Activated CD4-positive, alpha-beta T cell treated with anti-CD3 and anti-CD28 coated beads for 36 hours (primary cell): Measurements from ENCODE around the gene DAP. TPM values are rescaled to one million over a fixed set of nuclear protein-coding genes. Genes with fewer than 3 reads are reported as not detected.
A peak's percentile ranks its signal among the peaks of the same experiment; 100 is the strongest.

ENCODE experiments used
- ATAC-seq: fragments of 200-7000 bp; cut with Tn5 transposase; one replicate; pipeline ENCODE4 v1.10.0; 2021; ENCODE audit warnings: mild to moderate bottlenecking, moderate library complexity
- CTCF ChIA-PET: fragments of 350-600 bp; sonication (Branson Sonifier 250); formaldehyde crosslinking; loops from one replicate; lab custom pipeline; 2021; ENCODE audit warnings: antibody characterized with exemption; lab: Charles Lee
- POLR2A ChIA-PET: fragments of 350-600 bp; sonication (Branson Sonifier 250); formaldehyde crosslinking; loops from one replicate; lab custom pipeline; 2021; ENCODE audit warnings: antibody characterized with exemption, inconsistent platforms; lab: Charles Lee
- DNase-seq: peaks from one replicate; pipeline ENCODE4 v3.0.0-alpha.2; 2020
- H3K27ac Mint-ChIP-seq: one replicate; pipeline ENCODE4 v1.8.0; 2021; ENCODE audit warnings: mixed read lengths
- H3K27me3 Mint-ChIP-seq: one replicate; pipeline ENCODE4 v1.8.0; 2021; ENCODE audit warnings: mixed read lengths
- H3K36me3 Mint-ChIP-seq: one replicate; pipeline ENCODE4 v1.8.0; 2021; ENCODE audit warnings: low read depth, mixed read lengths
- H3K4me1 Mint-ChIP-seq: one replicate; pipeline ENCODE4 v1.8.0; 2021; ENCODE audit warnings: mixed read lengths
- H3K4me3 Mint-ChIP-seq: one replicate; pipeline ENCODE4 v1.8.0; 2021; ENCODE audit warnings: mild to moderate bottlenecking, moderate library complexity, mixed read lengths
- H3K9me3 Mint-ChIP-seq: one replicate; pipeline ENCODE4 v1.8.0; 2021; ENCODE audit warnings: low read depth, mixed read lengths
- intact Hi-C, 2 experiments: fragments of 100-400 bp; cut with DNase I in 1 of 2; cut with micrococcal nuclease in 1 of 2; formaldehyde crosslinking; loops; one replicate each; pipeline versions ENCODE4 v1.14.2 to v1.15.1; 2022 to 2024; cut with DNase I, micrococcal nuclease
- total RNA-seq, 2 experiments: library from RNA; stranded (reverse); gene quantifications; one replicate each; pipeline ENCODE4 v1.2.3, GENCODE V29; 2021

Gene DAP
- total RNA-seq, 2 experiments from 2014 or later: 41.4 to 44.0 TPM

DNA sequence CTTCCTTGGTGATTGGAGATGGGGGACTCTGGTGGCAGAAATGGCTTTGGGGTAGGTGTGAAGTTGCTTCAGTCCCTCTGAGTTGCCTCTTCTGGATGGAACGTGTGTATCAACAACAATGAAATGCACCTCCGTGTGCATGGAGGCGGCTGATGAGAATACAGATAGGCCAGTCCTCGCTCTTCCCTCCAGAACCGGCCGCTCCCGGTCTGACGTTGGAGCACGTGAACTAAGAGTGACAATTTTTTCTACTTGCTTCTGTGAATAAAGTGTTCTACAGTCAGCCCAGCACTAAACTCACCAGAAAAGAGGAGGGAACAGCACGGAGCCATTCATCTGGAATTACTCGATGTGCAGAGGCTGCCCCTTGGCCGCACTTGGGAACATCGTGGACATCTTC is 106.5 kb downstream of the DAP start:
- Mint-ChIP-seq H3K27ac (no peak overlapping the region), H3K36me3 (no peaks in the 10 kb centered on the region), H3K27me3 (no peaks in the 10 kb centered on the region), H3K4me1 (no peaks in the 10 kb centered on the region), H3K4me3 (no peak overlapping the region), H3K9me3 (no peaks in the 10 kb centered on the region)
- ATAC-seq: no peak
- CTCF ChIA-PET: no interaction called here
- DNase-seq: no peak
- intact Hi-C loops: no loop called here
- POLR2A ChIA-PET: no interaction called here

DNA sequence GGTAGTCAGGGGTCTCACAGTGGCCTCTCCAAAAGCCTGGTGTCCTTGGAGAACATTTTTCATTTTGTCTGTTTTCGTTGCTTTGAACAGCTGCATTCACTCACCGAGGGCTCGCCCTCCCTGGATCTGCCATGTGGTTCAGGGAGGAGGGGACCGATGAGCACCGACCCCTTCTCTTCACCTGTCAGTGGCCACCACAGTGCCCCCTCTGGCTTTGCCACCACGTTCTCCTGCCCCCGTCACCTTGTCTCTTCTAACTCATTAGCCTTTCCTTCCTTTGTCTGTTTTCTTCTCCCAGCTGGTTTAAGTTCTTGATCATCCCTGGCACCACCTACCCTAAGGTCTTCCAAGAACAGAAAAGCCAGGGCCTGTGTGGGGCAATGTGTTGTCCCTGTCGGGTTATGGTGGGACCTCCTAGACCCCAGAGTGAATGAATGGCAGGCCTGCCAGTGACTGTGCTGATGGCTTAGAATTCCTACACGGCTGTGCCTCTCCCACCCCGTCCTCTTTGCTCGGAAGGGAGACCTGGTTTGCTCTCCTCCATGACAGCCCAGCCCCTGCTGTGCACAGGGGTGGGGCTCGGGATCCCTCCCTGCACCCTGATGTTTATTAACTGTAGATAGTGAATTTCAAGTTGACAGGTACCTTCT is 107.2 kb downstream of the DAP start:
- H3K4me1 Mint-ChIP-seq: no peaks in the 10 kb centered on the region
- intact Hi-C loops: no loop called here
- no peaks in the 10 kb centered on the region for H3K9me3 Mint-ChIP-seq
- H3K4me3 Mint-ChIP-seq: no peak overlapping the region
- ChIA-PET CTCF (no interaction called here), POLR2A (no interaction called here)
- DNase-seq (no peak), ATAC-seq (no peak)
- H3K27me3 Mint-ChIP-seq: no peaks in the 10 kb centered on the region
- H3K36me3 Mint-ChIP-seq: no peaks in the 10 kb centered on the region
- no peak overlapping the region for H3K27ac Mint-ChIP-seq

DNA sequence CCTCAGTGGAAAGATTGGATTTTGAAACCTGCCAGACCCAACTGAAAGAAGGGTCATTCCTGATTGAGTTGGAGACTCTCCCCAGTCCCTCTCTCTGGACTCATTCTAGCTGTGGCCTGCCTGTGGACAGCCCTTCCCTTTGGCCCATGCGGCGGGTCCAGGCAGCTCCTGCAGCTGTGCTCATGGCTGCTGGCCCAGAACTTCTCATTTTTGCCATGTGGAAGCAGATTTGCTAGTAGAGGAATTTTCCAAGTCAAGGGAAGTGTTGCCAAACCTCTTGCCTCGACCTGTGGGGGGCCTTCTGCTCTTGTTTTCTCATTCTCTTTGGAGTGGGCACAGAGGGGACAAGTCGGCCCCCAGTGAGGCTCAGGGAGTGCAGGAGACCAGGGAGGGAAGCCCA is 108.0 kb downstream of the DAP start:
- intact Hi-C loops: no loop called here
- Mint-ChIP-seq H3K36me3 (no peaks in the 10 kb centered on the region), H3K4me3 (no peak overlapping the region), H3K9me3 (no peaks in the 10 kb centered on the region), H3K27me3 (no peaks in the 10 kb centered on the region), H3K4me1 (no peaks in the 10 kb centered on the region), H3K27ac (no peak overlapping the region)
- CTCF ChIA-PET: no interaction called here
- ATAC-seq (no peak), DNase-seq (no peak)
- POLR2A ChIA-PET: no interaction called here

DNA sequence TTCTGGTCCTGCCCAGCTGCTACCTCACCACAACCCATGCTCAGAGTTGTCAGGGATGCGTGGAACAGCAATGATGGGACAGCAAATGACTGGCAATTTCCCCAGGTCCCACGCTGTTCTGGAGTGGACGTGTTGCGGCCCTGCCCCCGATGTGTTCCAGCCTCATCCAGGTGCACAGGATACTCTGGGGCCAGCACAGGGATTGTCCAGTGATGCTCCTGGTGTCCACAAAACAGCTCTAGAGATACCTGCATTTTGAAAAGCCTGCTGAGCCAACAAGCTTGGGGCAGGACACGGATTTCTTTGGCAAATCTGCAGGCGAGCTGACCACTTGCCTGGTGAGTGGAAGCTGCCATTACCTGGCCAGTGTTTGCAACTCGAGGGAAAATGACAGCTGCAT is 108.4 kb downstream of the DAP start:
- Mint-ChIP-seq H3K27ac (no peak overlapping the region), H3K27me3 (no peaks in the 10 kb centered on the region), H3K4me3 (no peak overlapping the region), H3K9me3 (no peaks in the 10 kb centered on the region), H3K4me1 (no peaks in the 10 kb centered on the region), H3K36me3 (no peaks in the 10 kb centered on the region)
- intact Hi-C loops: no loop called here
- DNase-seq (no peak), ATAC-seq (no peak)
- ChIA-PET CTCF (no interaction called here), POLR2A (no interaction called here)

DNA sequence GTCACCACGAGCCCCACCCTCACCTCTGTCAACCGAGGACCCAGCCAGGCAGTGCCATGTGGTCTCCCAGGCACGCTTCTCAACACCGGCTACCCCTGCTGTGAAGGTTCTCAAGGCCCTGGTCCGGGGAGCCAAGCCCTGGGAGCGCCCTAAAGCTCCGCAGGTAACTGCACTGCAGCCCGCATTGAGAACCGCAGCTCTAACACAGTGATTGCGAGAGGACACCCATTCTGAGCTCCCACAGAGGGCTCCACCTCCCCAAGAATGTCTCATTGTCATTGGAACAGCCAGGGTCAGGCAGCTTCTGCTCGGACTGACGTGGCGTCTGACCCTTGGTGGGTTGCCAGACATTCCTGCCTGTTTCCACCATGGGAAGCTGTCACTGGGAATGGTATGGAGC is 108.9 kb downstream of the DAP start:
- POLR2A ChIA-PET: no interaction called here
- Mint-ChIP-seq H3K9me3 (no peaks in the 10 kb centered on the region), H3K27ac (no peak overlapping the region), H3K4me3 (no peak overlapping the region), H3K36me3 (no peaks in the 10 kb centered on the region), H3K27me3 (no peaks in the 10 kb centered on the region), H3K4me1 (no peaks in the 10 kb centered on the region)
- intact Hi-C loops: no loop called here
- DNase-seq: no peak
- no peak for ATAC-seq
- CTCF ChIA-PET: no interaction called here

DNA sequence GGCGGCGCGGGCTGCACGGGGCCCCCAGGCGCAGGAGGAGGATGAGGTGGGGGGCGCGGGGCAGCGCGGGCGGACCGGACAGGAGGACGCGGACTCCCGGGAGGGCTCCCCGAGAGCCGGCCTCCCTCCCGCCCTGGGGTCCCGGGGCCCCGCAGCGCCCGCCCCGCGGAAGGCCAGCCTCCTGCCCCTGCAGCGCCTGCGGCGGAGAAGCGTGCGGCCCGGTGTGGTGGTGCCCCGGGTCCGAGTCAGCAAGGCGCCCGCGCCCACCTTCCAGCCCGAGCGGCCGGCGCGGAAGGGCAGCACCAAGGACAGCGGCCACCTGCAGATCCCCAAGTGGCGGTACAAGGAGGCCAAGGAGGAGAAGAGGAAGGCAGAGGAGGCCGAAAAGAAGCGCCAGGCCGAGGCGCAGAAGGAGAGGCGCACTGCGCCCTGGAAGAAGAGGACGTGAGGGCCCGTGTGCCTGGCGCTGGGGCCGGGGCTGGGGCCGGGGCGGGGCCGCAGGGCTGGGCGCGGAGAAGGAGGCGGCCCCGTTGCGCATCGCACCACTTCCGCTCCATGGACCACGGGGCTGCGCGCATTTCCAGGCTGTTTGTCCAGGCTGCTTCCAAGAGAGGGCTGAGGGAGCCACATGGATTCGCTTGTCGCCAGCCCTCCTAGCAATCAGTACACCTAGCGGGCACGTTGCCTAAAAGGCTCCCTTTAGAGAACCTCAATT is 111.2 kb downstream of the DAP start:
- Mint-ChIP-seq H3K27ac (no peak overlapping the region), H3K4me3 (no peak overlapping the region), H3K27me3 (no peaks in the 10 kb centered on the region), H3K9me3 (no peaks in the 10 kb centered on the region), H3K4me1 (peaks cover 8% of the 10 kb centered on the region), H3K36me3 (no peaks in the 10 kb centered on the region)
- intact Hi-C loops: no loop called here
- POLR2A ChIA-PET: no interaction called here
- CTCF ChIA-PET: no interaction called here
- DNase-seq: no peak
- no peak for ATAC-seq

DNA sequence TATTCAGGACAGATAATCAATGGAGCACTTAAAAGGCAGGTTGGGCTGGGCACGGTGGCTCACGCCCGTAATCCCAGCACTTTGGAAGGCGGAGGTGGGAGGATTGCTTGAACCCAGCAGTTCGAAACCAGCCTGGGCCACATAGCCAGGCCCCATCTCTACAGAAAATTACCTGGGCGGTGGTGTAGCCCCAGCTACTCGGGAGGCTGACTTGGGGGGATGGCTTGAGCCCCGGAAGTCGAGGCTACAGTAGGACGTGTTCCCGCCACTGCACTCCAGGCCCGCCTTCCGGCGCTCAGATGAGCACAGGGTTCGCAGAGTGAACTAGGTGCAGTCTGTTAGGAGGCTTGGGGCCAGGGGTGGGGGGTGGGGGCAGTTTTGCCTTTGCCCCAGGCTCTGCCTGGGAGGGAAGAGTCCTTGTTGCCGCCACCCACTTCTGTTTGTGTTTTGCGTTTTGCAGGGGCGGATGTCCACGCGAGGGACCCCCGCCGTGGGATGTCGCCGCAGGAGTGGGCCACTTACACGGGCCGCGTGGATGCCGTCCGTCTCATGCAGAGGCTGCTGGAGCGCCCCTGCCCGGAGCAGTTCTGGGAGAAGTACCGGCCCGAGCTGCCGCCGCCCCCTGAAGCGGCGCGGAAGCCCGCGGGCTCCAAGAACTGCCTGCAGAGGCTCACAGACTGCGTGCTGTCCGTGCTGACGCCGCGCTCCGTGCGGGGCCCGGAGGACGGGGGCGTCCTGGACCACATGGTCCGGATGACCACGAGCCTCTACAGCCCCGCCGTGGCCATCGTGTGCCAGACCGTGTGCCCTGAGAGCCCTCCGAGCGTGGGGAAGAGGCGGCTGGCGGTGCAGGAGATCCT is 112.0 kb downstream of the DAP start:
- intact Hi-C loops: no loop called here

DNA sequence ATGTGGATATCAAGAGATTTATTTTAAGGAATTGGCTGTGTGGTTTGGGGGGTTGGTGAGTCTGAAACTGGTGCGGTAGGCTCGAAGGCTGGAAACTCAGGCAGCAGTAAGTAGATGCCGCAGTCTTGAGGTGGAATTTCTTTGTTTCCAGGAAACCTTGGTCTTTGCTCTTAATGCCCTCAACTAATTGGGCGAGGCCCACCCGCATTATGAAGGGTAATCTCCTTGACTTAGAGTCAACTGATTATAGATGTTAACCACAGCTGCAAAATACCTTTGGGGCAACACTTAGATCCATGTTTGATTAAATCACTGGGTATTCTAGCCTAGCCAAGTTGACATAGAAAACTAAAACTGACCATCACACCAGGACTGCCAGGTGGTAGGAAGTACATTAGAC is 113.4 kb downstream of the DAP start:
- CTCF ChIA-PET: interaction anchor here (0.6 to 1.1 kb wide), 2 partner anchors 13 to 126 kb away, joined by 4 read pairs; no protein-coding TSS in a partner anchor
- no peaks in the 10 kb centered on the region for H3K36me3 Mint-ChIP-seq
- no peak overlapping the region for H3K27ac Mint-ChIP-seq
- no peak overlapping the region for H3K4me3 Mint-ChIP-seq
- peaks cover 6% of the 10 kb centered on the region for H3K27me3 Mint-ChIP-seq
- ATAC-seq: no peak
- H3K9me3 Mint-ChIP-seq: no peaks in the 10 kb centered on the region
- intact Hi-C loops: no loop called here
- POLR2A ChIA-PET: no interaction called here
- peaks cover 16% of the 10 kb centered on the region for H3K4me1 Mint-ChIP-seq
- DNase-seq: no peak

More for the DNA sequence above, 112.0 kb downstream of the DAP start:
- ChIA-PET CTCF (no interaction called here), POLR2A (no interaction called here)
- H3K4me3 Mint-ChIP-seq: no peak overlapping the region
- no peak for DNase-seq
- H3K27me3 Mint-ChIP-seq: peaks cover 6% of the 10 kb centered on the region
- H3K36me3 Mint-ChIP-seq: no peaks in the 10 kb centered on the region
- no peak for ATAC-seq
- H3K4me1 Mint-ChIP-seq: peaks cover 16% of the 10 kb centered on the region
- no peak overlapping the region for H3K27ac Mint-ChIP-seq
- H3K9me3 Mint-ChIP-seq: no peaks in the 10 kb centered on the region

DNA sequence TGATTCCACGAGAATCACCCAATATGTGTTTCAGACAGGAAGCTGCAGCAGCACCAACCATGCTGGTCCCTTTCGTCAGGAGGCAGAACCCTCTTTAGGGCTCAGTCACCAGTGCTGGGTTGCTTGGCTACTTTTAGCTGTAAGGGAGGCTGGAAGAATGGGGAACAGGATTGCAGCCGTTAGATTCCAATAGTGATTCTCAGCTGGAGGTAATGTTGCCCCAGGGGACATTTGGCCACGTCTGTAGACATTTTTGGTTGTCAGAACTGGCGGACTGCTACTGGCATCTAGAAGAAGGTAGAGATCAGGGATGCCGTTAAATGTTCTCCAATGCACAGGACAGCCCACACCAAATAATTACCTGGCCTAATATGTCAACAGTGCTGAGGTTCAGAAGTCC is 115.4 kb downstream of the DAP start:
- peaks cover 6% of the 10 kb centered on the region for H3K27me3 Mint-ChIP-seq
- DNase-seq (no peak), ATAC-seq (no peak)
- H3K27ac Mint-ChIP-seq: peak overlapping the region; percentile 34
- H3K9me3 Mint-ChIP-seq: no peaks in the 10 kb centered on the region
- intact Hi-C loops: no loop called here
- no peak overlapping the region for H3K4me3 Mint-ChIP-seq
- no peaks in the 10 kb centered on the region for H3K36me3 Mint-ChIP-seq
- ChIA-PET CTCF (interaction anchor here (0.6 to 1.5 kb wide), 4 partner anchors 11 to 115 kb away, joined by 3 to 7 read pairs (median 3); partner anchors contain the start of gene DAP), POLR2A (interaction anchor here (0.6 kb wide), 1 partner anchor 236 kb away, joined by 3 read pairs; no protein-coding TSS in a partner anchor)
- peaks cover 16% of the 10 kb centered on the region for H3K4me1 Mint-ChIP-seq

DNA sequence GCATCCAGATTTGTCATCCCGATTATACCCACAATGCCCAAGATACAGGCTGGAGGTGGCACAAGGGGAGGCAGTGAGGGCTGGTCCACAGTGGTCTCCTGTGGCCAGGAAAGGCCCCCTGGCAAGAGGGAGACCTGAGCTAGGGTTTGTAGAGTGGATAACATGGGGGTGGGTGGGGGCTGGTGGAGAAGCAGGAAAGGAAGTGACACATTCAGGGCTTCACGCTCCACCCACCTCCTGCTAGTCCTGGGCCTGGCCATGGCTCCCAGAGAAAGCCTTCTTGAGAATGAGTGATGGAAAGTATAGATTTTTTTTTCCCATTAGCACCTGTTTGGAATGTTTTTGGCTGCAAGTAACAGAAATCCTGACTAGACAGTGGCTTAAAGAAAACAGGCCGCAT is 115.9 kb downstream of the DAP start:
- ChIA-PET POLR2A (interaction anchor here (0.6 kb wide), 1 partner anchor 237 kb away, joined by 3 read pairs; no protein-coding TSS in a partner anchor), CTCF (interaction anchor here (0.6 to 1.5 kb wide), 3 partner anchors 10 to 116 kb away, joined by 3 to 7 read pairs (median 3); partner anchors contain the start of gene DAP)
- Mint-ChIP-seq H3K27ac (no peak overlapping the region), H3K4me3 (no peak overlapping the region), H3K36me3 (no peaks in the 10 kb centered on the region), H3K27me3 (peaks cover 6% of the 10 kb centered on the region), H3K4me1 (peaks cover 16% of the 10 kb centered on the region), H3K9me3 (peaks cover 1% of the 10 kb centered on the region)
- intact Hi-C loops: no loop called here
- ATAC-seq (peak; percentile 87), DNase-seq (peak; percentile 54)

DNA sequence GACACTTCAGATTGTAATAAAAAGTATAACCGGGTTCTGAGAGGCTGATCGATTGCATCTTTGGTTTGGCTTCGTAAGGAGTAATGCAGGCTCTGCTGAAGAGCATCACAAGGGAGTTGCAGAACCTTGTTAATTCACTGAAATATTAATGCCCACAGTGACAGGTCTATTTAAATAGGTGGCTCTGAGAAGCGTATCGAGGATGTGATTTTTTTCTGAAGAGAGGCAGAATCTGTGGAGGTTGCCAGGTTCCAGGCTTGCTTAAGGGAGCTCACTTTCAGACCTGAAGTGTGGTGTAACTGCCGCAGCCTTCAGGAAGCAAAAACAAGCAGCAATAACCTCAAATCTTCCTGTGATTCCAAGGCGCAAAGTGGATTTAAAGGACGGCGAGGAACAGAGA is 116.8 kb downstream of the DAP start:
- H3K4me1 Mint-ChIP-seq: peaks cover 16% of the 10 kb centered on the region
- no peaks in the 10 kb centered on the region for H3K36me3 Mint-ChIP-seq
- H3K27me3 Mint-ChIP-seq: peaks cover 6% of the 10 kb centered on the region
- H3K9me3 Mint-ChIP-seq: peaks cover 5% of the 10 kb centered on the region
- ATAC-seq: no peak
- no peak for DNase-seq
- H3K4me3 Mint-ChIP-seq: no peak overlapping the region
- CTCF ChIA-PET: interaction anchor here (1.0 kb wide), 1 partner anchor 12 kb away, joined by 3 read pairs; no protein-coding TSS in a partner anchor
- H3K27ac Mint-ChIP-seq: no peak overlapping the region
- intact Hi-C loops: no loop called here
- POLR2A ChIA-PET: no interaction called here
